GM12891 (cell line): Measurements from ENCODE around the gene ASCL2.

Source experiments
- DNase-seq: peaks from one replicate; pipeline ENCODE4 v3.0.0; 2011; ENCODE audit warnings: low spot score; ENCODE audit not compliant: insufficient read length
- FAIRE-seq: peaks from 2 replicates; lab custom pipeline; 2011; peaks lifted over from hg19 to GRCh38; lab: Jason Lieb, UNC
- PAX5 ChIP-seq: IDR thresholded peaks from 2 replicates; pipeline ENCODE4 v1.6.1; 2011; ENCODE audit warnings: low read length, moderate library complexity, mild to moderate bottlenecking; ENCODE audit not compliant: insufficient read depth, severe bottlenecking
- POLR2A ChIP-seq: IDR thresholded peaks from 2 replicates; pipeline ENCODE4 v1.6.1; 2011; ENCODE audit warnings: low read depth, low read length, control low read depth
- POLR2AphosphoS5 ChIP-seq: IDR thresholded peaks from 2 replicates; pipeline ENCODE4 v1.6.1; 2011; ENCODE audit warnings: low read depth, low read length, control low read depth
- POU2F2 ChIP-seq: IDR thresholded peaks from 2 replicates; pipeline ENCODE4 v1.6.1; 2011; ENCODE audit warnings: low read depth, mild to moderate bottlenecking, control low read depth, low read length, moderate library complexity
- SPI1 ChIP-seq: IDR thresholded peaks from 2 replicates; pipeline ENCODE4 v1.6.1; 2011; ENCODE audit warnings: low read depth, low read length, control low read depth
- TAF1 ChIP-seq: IDR thresholded peaks from 2 replicates; pipeline ENCODE4 v1.6.1; 2011; ENCODE audit warnings: low read depth, low read length, control low read depth

ASCL2 gene

GRCh38 chr11:2262301-2263070 lies 7.9 kb downstream of the ASCL2 start:
- FAIRE-seq (no peak), DNase-seq (no peak)
- TF ChIP-seq PAX5 (no peak), SPI1 (no peak), POU2F2 (no peak), POLR2AphosphoS5 (no peak), TAF1 (no peak), POLR2A (no peak)

GRCh38 chr11:2261436-2262230 lies 8.8 kb downstream of the ASCL2 start:
- no peak for DNase-seq
- FAIRE-seq, result no peak
- TF ChIP-seq TAF1 (no peak), PAX5 (no peak), SPI1 (no peak), POU2F2 (no peak), POLR2AphosphoS5 (no peak), POLR2A (no peak)

- TF ChIP-seq TAF1 (no peak), POLR2AphosphoS5 (no peak)
- FAIRE-seq, result no peak
- no peak for DNase-seq
These were observed 9.7 kb downstream of the ASCL2 start for GRCh38 chr11:2260491-2261364.

- no peak for FAIRE-seq
- no peak for DNase-seq
- TF ChIP-seq POLR2AphosphoS5, result no peak
These were observed 10.4 kb downstream of the ASCL2 start for GRCh38 chr11:2259897-2260451.

GRCh38 chr11:2259466-2259830 lies 10.9 kb downstream of the ASCL2 start:
- no peak for TF ChIP-seq POU2F2
- no peak for TF ChIP-seq PAX5
- TF ChIP-seq POLR2A, result no peak
- FAIRE-seq (no peak), DNase-seq (no peak)

- no peak for FAIRE-seq
- TF ChIP-seq SPI1 (no peak), PAX5 (no peak), TAF1 (no peak), POU2F2 (no peak), POLR2A (no peak), POLR2AphosphoS5 (no peak)
- DNase-seq, result no peak
These were observed 11.6 kb downstream of the ASCL2 start for GRCh38 chr11:2258501-2259465.

- no peak for TF ChIP-seq TAF1
- no peak for TF ChIP-seq POU2F2
- TF ChIP-seq PAX5, result no peak
- TF ChIP-seq POLR2AphosphoS5, result no peak
- DNase-seq (no peak), FAIRE-seq (no peak)
These were observed 13.3 kb downstream of the ASCL2 start for GRCh38 chr11:2256951-2257700.

GRCh38 chr11:2256293-2256913 lies 14.0 kb downstream of the ASCL2 start:
- no peak for TF ChIP-seq POU2F2
- DNase-seq (no peak), FAIRE-seq (no peak)
